ENCODE measurements around the gene CFAP68.

- TF ChIP-seq EZH2 (IDR thresholded peaks at IDR 0.05; ENCODE audit: borderline replicate concordance, low read depth, low read length) (no peak), ETS2 (tag; IDR thresholded peaks at IDR 0.05; ENCODE audit: borderline replicate concordance, poor library complexity, severe bottlenecking) (no peak), CBFA2T3 (IDR thresholded peaks at IDR 0.05) (no peak), REST (IDR thresholded peaks at IDR 0.05; ENCODE audit: borderline replicate concordance) (no peak), REST (CRISPR knock-in tag; IDR thresholded peaks at IDR 0.05; ENCODE audit: low read depth) (no peak), USF2 (CRISPR knock-in tag; IDR thresholded peaks at IDR 0.05) (no peak)
Observed at GRCh38 chr11:111836162-111836561, 43.2 kb upstream of the CFAP68 start.
